HepG2 (cell line): Measurements from ENCODE around the gene IGF2BP1. TPM values are rescaled to one million over a fixed set of nuclear protein-coding genes. Genes with fewer than 3 reads are reported as not detected.
A peak's percentile ranks its signal among the peaks of the same experiment; 100 is the strongest.

Source experiments
- BCL3 ChIP-seq: sonication (generic); formaldehyde crosslinking; IDR thresholded peaks from 2 replicates; pipeline ENCODE4 v1.5.1; 2020; ENCODE audit warnings: mild to moderate bottlenecking, missing genetic modification reagents, moderate library complexity
- BRCA1 ChIP-seq: sonication (generic); formaldehyde crosslinking; IDR thresholded peaks from 2 replicates; pipeline ENCODE4 v1.4.0; 2020; ENCODE audit warnings: missing genetic modification reagents
- CAMTA2 ChIP-seq: sonication (generic); formaldehyde crosslinking; IDR thresholded peaks from 2 replicates; pipeline ENCODE4 v1.4.0; 2020; ENCODE audit warnings: mild to moderate bottlenecking, missing genetic modification reagents, borderline replicate concordance
- DDIT3 ChIP-seq: sonication (generic); formaldehyde crosslinking; IDR thresholded peaks from 2 replicates; pipeline ENCODE4 v1.4.0; 2020; ENCODE audit warnings: mild to moderate bottlenecking, missing genetic modification reagents
- IRF2 ChIP-seq: IDR thresholded peaks from 2 replicates; pipeline ENCODE4 v1.6.1; 2018; ENCODE audit warnings: missing genetic modification reagents, missing compliant biosample characterization
- KIAA2018 ChIP-seq: sonication (generic); formaldehyde crosslinking; IDR thresholded peaks from 2 replicates; pipeline ENCODE4 v1.5.0; 2020; ENCODE audit warnings: mild to moderate bottlenecking, missing genetic modification reagents, borderline replicate concordance
- MAFF ChIP-seq: IDR thresholded peaks from 2 replicates; pipeline ENCODE4 v1.6.1; 2011; ENCODE audit warnings: low read depth, low read length, improper control_type of control experiment
- MEF2D ChIP-seq: sonication (generic); formaldehyde crosslinking; IDR thresholded peaks from 2 replicates; pipeline ENCODE4 v1.5.1; 2020; ENCODE audit warnings: mild to moderate bottlenecking, missing genetic modification reagents
- NPAS2 ChIP-seq: sonication (generic); formaldehyde crosslinking; IDR thresholded peaks from 2 replicates; pipeline ENCODE4 v1.8.0; 2022; ENCODE audit warnings: mild to moderate bottlenecking, missing genetic modification reagents, borderline replicate concordance
- ONECUT2 ChIP-seq: sonication (generic); formaldehyde crosslinking; IDR thresholded peaks from 2 replicates; pipeline ENCODE4 v1.4.0; 2020; ENCODE audit warnings: missing genetic modification reagents
- RARA ChIP-seq: IDR thresholded peaks from 2 replicates; pipeline ENCODE4 v1.6.1; 2016; ENCODE audit warnings: missing genetic modification reagents, missing compliant biosample characterization
- RFXAP ChIP-seq: sonication (generic); formaldehyde crosslinking; IDR thresholded peaks from 2 replicates; pipeline ENCODE4 v1.4.0; 2020; ENCODE audit warnings: missing genetic modification reagents, borderline replicate concordance
- SPEN ChIP-seq: sonication (generic); formaldehyde crosslinking; IDR thresholded peaks from 2 replicates; pipeline ENCODE4 v1.5.1; 2020; ENCODE audit warnings: low read depth, mild to moderate bottlenecking, missing genetic modification reagents
- TAF1 ChIP-seq: sonication (generic); formaldehyde crosslinking; IDR thresholded peaks from 2 replicates; pipeline ENCODE4 v1.4.0; 2020; ENCODE audit warnings: missing genetic modification reagents
- TBX3 ChIP-seq: fragments of 450-650 bp; IDR thresholded peaks from 2 replicates; pipeline ENCODE4 v1.6.1; 2017; ENCODE audit warnings: antibody characterized with exemption, mild to moderate bottlenecking, inconsistent platforms, borderline replicate concordance
- TCF7L2 ChIP-seq: IDR thresholded peaks from 2 replicates; pipeline ENCODE4 v1.6.1; 2011; ENCODE audit warnings: mild to moderate bottlenecking, low read depth, low read length, moderate library complexity
- ZNF282 ChIP-seq: fragments of 450-650 bp; IDR thresholded peaks from 2 replicates; pipeline ENCODE4 v1.6.1; 2018; ENCODE audit not compliant: partially characterized antibody
- ZNF629 ChIP-seq: sonication (generic); formaldehyde crosslinking; conservative IDR thresholded peaks from 2 replicates; pipeline ENCODE4 v1.5.0; 2020; ENCODE audit warnings: missing genetic modification reagents
- ZNF703 ChIP-seq: sonication (generic); formaldehyde crosslinking; IDR thresholded peaks from 2 replicates; pipeline ENCODE4 v1.5.1; 2020; ENCODE audit warnings: missing genetic modification reagents, mild to moderate bottlenecking, moderate library complexity, borderline replicate concordance
- ZNF713 ChIP-seq: sonication (generic); formaldehyde crosslinking; IDR thresholded peaks from 2 replicates; pipeline ENCODE4 v1.4.0; 2020; ENCODE audit warnings: mild to moderate bottlenecking, missing genetic modification reagents
- ZNF891 ChIP-seq: sonication (generic); formaldehyde crosslinking; IDR thresholded peaks from 2 replicates; pipeline ENCODE4 v1.5.0; 2020; ENCODE audit warnings: mild to moderate bottlenecking, missing genetic modification reagents
- polyA plus RNA-seq, 8 experiments: library from polyadenylated mRNA; depleted of rRNA in 3 of 8; stranded (reverse) in 7 of 8; unstranded in 1 of 8; fragments of >200 nt; fragmentation: Illumina TruSeq in 4 of 8; extraction: Trizol in 4 of 8; gene quantifications; 2 replicates each; pipeline versions ENCODE4 v1.2.1 to v1.2.3, GENCODE V29; 2011 to 2016; ENCODE audit warnings: low read depth in 4 of 8, missing spikeins in 1 of 8, mixed read lengths in 1 of 8; ENCODE audit not compliant: insufficient read depth in 1 of 8
- total RNA-seq, 5 experiments: library from RNA; depleted of rRNA; stranded (reverse); fragments of >200 nt; fragmentation: Illumina TruSeq; extraction: Trizol; gene quantifications; 2 replicates each; pipeline ENCODE4 v1.2.3, GENCODE V29; 2016; ENCODE audit warnings: low read depth in 1 of 5

IGF2BP1 gene
- total and polyA plus RNA-seq, 2 of the 13 experiments (the other 11 are each of a cell fraction or from before 2014, with no cell fraction given), result 29.7 to 75.1 TPM

GRCh38 chr17:49031965-49032928 lies 35.1 kb downstream of the IGF2BP1 start (continued):
- TF ChIP-seq BCL3 (no peak), ONECUT2 (CRISPR knock-in tag) (no peak), MAFF (no peak), MEF2D (no peak), RARA (no peak), ZNF703 (CRISPR knock-in tag) (no peak), TCF7L2 (no peak), TBX3 (no peak), TAF1 (CRISPR knock-in tag) (no peak), BRCA1 (no peak), ZNF629 (CRISPR knock-in tag) (no peak), NPAS2 (no peak), CAMTA2 (no peak), ZNF891 (no peak), SPEN (CRISPR knock-in tag) (no peak), ZNF282 (no peak), IRF2 (peak; percentile 62; the same call in 1 of the 2 replicates), DDIT3 (no peak), KIAA2018 (CRISPR knock-in tag) (no peak), ZNF713 (CRISPR knock-in tag) (no peak), RFXAP (CRISPR knock-in tag) (no peak)
